BE2C (cell line): ENCODE data around the gene CPN2.

Source experiments
- DNase-seq: peaks from one replicate; pipeline ENCODE4 v3.0.0-alpha.2; 2020
- H3K27me3 ChIP-seq: fragments of 250-450 bp; sonication (Bioruptor Pico); 2 replicates; pipeline ENCODE4 v1.5.1; 2020; ENCODE audit warnings: mild to moderate bottlenecking
- H3K36me3 ChIP-seq: fragments of 250-450 bp; sonication (Bioruptor Pico); 2 replicates; pipeline ENCODE4 v1.5.1; 2020; ENCODE audit warnings: mild to moderate bottlenecking
- H3K4me1 ChIP-seq: fragments of 250-450 bp; sonication (Bioruptor Pico); 2 replicates; pipeline ENCODE4 v1.5.1; 2020
- H3K4me3 ChIP-seq: 2 replicates; pipeline ENCODE4 v1.5.1; 2011; ENCODE audit warnings: low read depth, low read length
- H3K9me3 ChIP-seq: fragments of 250-450 bp; sonication (Bioruptor Pico); 2 replicates; pipeline ENCODE4 v1.5.1; 2020
- TF ChIP-seq, protein P1 (sequence below): IDR thresholded peaks from 2 replicates; pipeline ENCODE4 v1.5.1; 2012; ENCODE audit warnings: mild to moderate bottlenecking, low read depth, low read length

CPN2 gene

GRCh38 chr3:194320744-194321243 lies 30.3 kb downstream of the CPN2 start:
- no peaks in the 10 kb centered on the region for H3K36me3 ChIP-seq
- no peaks in the 10 kb centered on the region for H3K9me3 ChIP-seq
- TF ChIP-seq, protein P1, sequence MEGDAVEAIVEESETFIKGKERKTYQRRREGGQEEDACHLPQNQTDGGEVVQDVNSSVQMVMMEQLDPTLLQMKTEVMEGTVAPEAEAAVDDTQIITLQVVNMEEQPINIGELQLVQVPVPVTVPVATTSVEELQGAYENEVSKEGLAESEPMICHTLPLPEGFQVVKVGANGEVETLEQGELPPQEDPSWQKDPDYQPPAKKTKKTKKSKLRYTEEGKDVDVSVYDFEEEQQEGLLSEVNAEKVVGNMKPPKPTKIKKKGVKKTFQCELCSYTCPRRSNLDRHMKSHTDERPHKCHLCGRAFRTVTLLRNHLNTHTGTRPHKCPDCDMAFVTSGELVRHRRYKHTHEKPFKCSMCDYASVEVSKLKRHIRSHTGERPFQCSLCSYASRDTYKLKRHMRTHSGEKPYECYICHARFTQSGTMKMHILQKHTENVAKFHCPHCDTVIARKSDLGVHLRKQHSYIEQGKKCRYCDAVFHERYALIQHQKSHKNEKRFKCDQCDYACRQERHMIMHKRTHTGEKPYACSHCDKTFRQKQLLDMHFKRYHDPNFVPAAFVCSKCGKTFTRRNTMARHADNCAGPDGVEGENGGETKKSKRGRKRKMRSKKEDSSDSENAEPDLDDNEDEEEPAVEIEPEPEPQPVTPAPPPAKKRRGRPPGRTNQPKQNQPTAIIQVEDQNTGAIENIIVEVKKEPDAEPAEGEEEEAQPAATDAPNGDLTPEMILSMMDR = no peak
- H3K4me1 ChIP-seq = 0 out of 2 replicates have a peak, but pooled peaks cover 2% of the 10 kb centered on the region
- DNase-seq = no peak
- no peaks in the 10 kb centered on the region for H3K27me3 ChIP-seq
- H3K4me3 ChIP-seq = no peak overlapping the region

DNA sequence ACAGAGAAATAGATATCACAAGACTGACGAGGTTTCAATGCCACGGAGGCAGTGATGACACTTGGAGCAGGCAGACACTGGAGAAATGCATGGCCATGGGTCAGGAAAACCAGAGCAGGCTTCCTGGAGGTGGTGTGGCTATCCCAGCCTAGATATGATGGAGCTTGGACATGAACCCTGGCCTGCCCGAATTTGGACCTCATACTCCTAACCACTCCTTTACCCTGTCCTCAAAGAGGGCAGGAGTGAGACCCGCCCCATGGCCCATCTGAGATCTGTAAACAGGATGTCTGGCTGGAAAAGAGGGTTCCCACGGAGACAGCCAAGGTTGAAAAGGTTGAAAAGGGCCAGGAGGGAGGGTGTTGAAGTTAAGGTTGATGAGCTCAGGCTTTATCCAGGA lies 31.0 kb downstream of the CPN2 start:
- no peak for DNase-seq
- Histone ChIP-seq H3K36me3 (no peaks in the 10 kb centered on the region), H3K27me3 (no peaks in the 10 kb centered on the region), H3K4me1 (peaks cover 2% of the 10 kb centered on the region), H3K9me3 (no peaks in the 10 kb centered on the region), H3K4me3 (no peak overlapping the region)
- TF ChIP-seq, protein P1 = no peak

DNA sequence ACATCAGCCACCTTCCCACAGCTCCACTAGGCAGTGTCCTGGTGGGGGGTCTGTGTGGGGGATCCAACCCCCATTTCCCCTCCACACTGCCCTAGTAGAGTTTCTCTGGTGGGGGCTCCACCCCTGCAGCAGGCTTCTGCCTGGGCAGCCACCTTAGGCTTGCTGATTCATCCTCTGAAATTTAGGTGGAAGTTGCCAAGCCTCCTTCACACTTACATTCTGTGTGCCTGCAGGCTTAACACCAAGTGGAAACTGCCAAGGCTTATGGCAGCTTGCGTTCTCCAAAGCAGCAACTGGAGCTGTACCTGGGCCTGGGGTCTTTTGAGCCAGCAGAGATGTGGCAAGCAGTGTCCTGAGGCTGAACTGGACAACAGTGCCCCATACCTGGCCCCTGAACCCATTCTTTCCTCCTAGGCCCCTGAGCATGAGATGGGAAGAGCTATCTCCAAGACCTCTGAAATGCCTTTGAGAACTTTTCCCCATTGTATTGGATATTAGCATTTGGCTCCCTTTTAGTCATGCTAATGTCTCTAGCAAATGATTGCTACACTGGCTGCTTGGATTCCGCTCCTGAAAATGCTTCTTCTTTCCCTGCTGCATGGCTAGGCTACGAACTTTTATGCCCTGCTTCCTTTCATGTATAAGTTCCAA lies 32.5 kb downstream of the CPN2 start:
- Histone ChIP-seq H3K4me3 (no peak overlapping the region), H3K36me3 (no peaks in the 10 kb centered on the region), H3K9me3 (no peaks in the 10 kb centered on the region), H3K4me1 (peaks cover 14% of the 10 kb centered on the region), H3K27me3 (no peaks in the 10 kb centered on the region)
- no peak for DNase-seq
- TF ChIP-seq, protein P1 = no peak

GRCh38 chr3:194316918-194317317 lies 34.2 kb downstream of the CPN2 start:
- DNase-seq = no peak
- no peaks in the 10 kb centered on the region for H3K36me3 ChIP-seq
- TF ChIP-seq, protein P1 = no peak
- no peaks in the 10 kb centered on the region for H3K9me3 ChIP-seq
- no peak overlapping the region for H3K4me3 ChIP-seq
- peaks cover 29% of the 10 kb centered on the region for H3K4me1 ChIP-seq
- no peaks in the 10 kb centered on the region for H3K27me3 ChIP-seq

- Histone ChIP-seq H3K27me3 (no peaks in the 10 kb centered on the region), H3K4me1 (peaks cover 29% of the 10 kb centered on the region), H3K9me3 (no peaks in the 10 kb centered on the region), H3K4me3 (peak overlapping the region; percentile 54), H3K36me3 (no peaks in the 10 kb centered on the region)
- no peak for DNase-seq
- TF ChIP-seq, protein P1 = no peak
These were observed 35.2 kb downstream of the CPN2 start for GRCh38 chr3:194315965-194316361.
